ENCODE measurements around the gene NTN4. TPM values are rescaled to one million over a fixed set of nuclear protein-coding genes. Genes with fewer than 3 reads are reported as not detected.

The NTN4 gene
- total and polyA plus RNA-seq, 2 donors: 2.4 to 21.9 TPM

- DNase-seq (ENCODE audit: low read depth in 6 of 9, low spot score in 9 of 9): no peak
- WGBS: 84% methylated on average over 5 of the region's 5 CpGs
- H3K27ac ChIP-seq (ENCODE audit: low read depth in 1 of 2, low read length in 1 of 2): no peak overlapping the region
These were observed 143.8 kb downstream of the NTN4 start for GRCh38 chr12:95646781-95647190.

GRCh38 chr12:95643256-95643655 is 147.3 kb downstream of the NTN4 start:
- WGBS: 85% methylated on average over 4 of the region's 4 CpGs
- Histone ChIP-seq H3K9me3 (ENCODE audit: control insufficient read depth in 2 of 2, insufficient read depth in 1 of 2, low read length in 1 of 2) (no peaks in the 10 kb centered on the region), H3K27me3 (ENCODE audit: control insufficient read depth in 2 of 2, insufficient read depth in 1 of 2, low read length in 1 of 2) (peaks cover 0 to 2% of the 10 kb centered on the region in 2 donors)

More at GRCh38 chr12:95646781-95647190, 143.8 kb downstream of the NTN4 start:
- Histone ChIP-seq H3K27me3 (ENCODE audit: control insufficient read depth in 2 of 2, insufficient read depth in 1 of 2, low read length in 1 of 2) (peaks cover 0 to 2% of the 10 kb centered on the region in 2 donors), H3K9me3 (ENCODE audit: control insufficient read depth in 2 of 2, insufficient read depth in 1 of 2, low read length in 1 of 2) (no peaks in the 10 kb centered on the region), H3K36me3 (ENCODE audit: control insufficient read depth in 2 of 2, insufficient read depth in 2 of 2, low read length in 1 of 2) (no peaks in the 10 kb centered on the region), H3K4me1 (ENCODE audit: control insufficient read depth in 2 of 2, insufficient read depth in 2 of 2, low read length in 2 of 2) (no peaks in the 10 kb centered on the region), H3K4me3 (ENCODE audit: low read length in 2 of 2) (no peak overlapping the region)

GRCh38 chr12:95642583-95642982 is 148.0 kb downstream of the NTN4 start:
- H3K4me3 ChIP-seq (ENCODE audit: low read length in 2 of 2): no peak overlapping the region

More at GRCh38 chr12:95643256-95643655, 147.3 kb downstream of the NTN4 start:
- DNase-seq (ENCODE audit: low read depth in 6 of 9, low spot score in 9 of 9): no peak
- no peaks in the 10 kb centered on the region for H3K36me3 ChIP-seq (ENCODE audit: control insufficient read depth in 2 of 2, insufficient read depth in 2 of 2, low read length in 1 of 2)
- H3K27ac ChIP-seq (ENCODE audit: low read depth in 1 of 2, low read length in 1 of 2): no peak overlapping the region
- no peak overlapping the region for H3K4me3 ChIP-seq (ENCODE audit: low read length in 2 of 2)
- no peaks in the 10 kb centered on the region for H3K4me1 ChIP-seq (ENCODE audit: control insufficient read depth in 2 of 2, insufficient read depth in 2 of 2, low read length in 2 of 2)

GRCh38 chr12:95641299-95641952 is 149.1 kb downstream of the NTN4 start:
- Histone ChIP-seq H3K36me3 (ENCODE audit: control insufficient read depth in 2 of 2, insufficient read depth in 2 of 2, low read length in 1 of 2) (no peaks in the 10 kb centered on the region), H3K27me3 (ENCODE audit: control insufficient read depth in 2 of 2, insufficient read depth in 1 of 2, low read length in 1 of 2) (no peaks in the 10 kb centered on the region), H3K27ac (ENCODE audit: low read depth in 1 of 2, low read length in 1 of 2) (no peak overlapping the region), H3K4me3 (ENCODE audit: low read length in 2 of 2) (no peak overlapping the region), H3K9me3 (ENCODE audit: control insufficient read depth in 2 of 2, insufficient read depth in 1 of 2, low read length in 1 of 2) (no peaks in the 10 kb centered on the region), H3K4me1 (ENCODE audit: control insufficient read depth in 2 of 2, insufficient read depth in 2 of 2, low read length in 2 of 2) (no peaks in the 10 kb centered on the region)
- DNase-seq (ENCODE audit: low read depth in 6 of 9, low spot score in 9 of 9): no peak
- 74% methylated on average over 3 of the region's 3 CpGs for WGBS

More at GRCh38 chr12:95642583-95642982, 148.0 kb downstream of the NTN4 start:
- 81% methylated on average over 6 of the region's 6 CpGs for WGBS
- peaks cover 0 to 2% of the 10 kb centered on the region in 2 donors for H3K27me3 ChIP-seq (ENCODE audit: control insufficient read depth in 2 of 2, insufficient read depth in 1 of 2, low read length in 1 of 2)
- H3K27ac ChIP-seq (ENCODE audit: low read depth in 1 of 2, low read length in 1 of 2): no peak overlapping the region
- H3K36me3 ChIP-seq (ENCODE audit: control insufficient read depth in 2 of 2, insufficient read depth in 2 of 2, low read length in 1 of 2): no peaks in the 10 kb centered on the region
- DNase-seq (ENCODE audit: low read depth in 6 of 9, low spot score in 9 of 9): no peak
- H3K4me1 ChIP-seq (ENCODE audit: control insufficient read depth in 2 of 2, insufficient read depth in 2 of 2, low read length in 2 of 2): no peaks in the 10 kb centered on the region
- H3K9me3 ChIP-seq (ENCODE audit: control insufficient read depth in 2 of 2, insufficient read depth in 1 of 2, low read length in 1 of 2): no peaks in the 10 kb centered on the region

GRCh38 chr12:95640516-95640915 is 150.0 kb downstream of the NTN4 start:
- WGBS: 92% methylated on average over 3 of the region's 3 CpGs
- Histone ChIP-seq H3K4me1 (ENCODE audit: control insufficient read depth in 2 of 2, insufficient read depth in 2 of 2, low read length in 2 of 2) (no peaks in the 10 kb centered on the region), H3K27ac (ENCODE audit: low read depth in 1 of 2, low read length in 1 of 2) (no peak overlapping the region), H3K36me3 (ENCODE audit: control insufficient read depth in 2 of 2, insufficient read depth in 2 of 2, low read length in 1 of 2) (no peaks in the 10 kb centered on the region), H3K9me3 (ENCODE audit: control insufficient read depth in 2 of 2, insufficient read depth in 1 of 2, low read length in 1 of 2) (no peaks in the 10 kb centered on the region), H3K27me3 (ENCODE audit: control insufficient read depth in 2 of 2, insufficient read depth in 1 of 2, low read length in 1 of 2) (no peaks in the 10 kb centered on the region), H3K4me3 (ENCODE audit: low read length in 2 of 2) (no peak overlapping the region)
- no peak for DNase-seq (ENCODE audit: low read depth in 6 of 9, low spot score in 9 of 9)

GRCh38 chr12:95637471-95638155 is 153.0 kb downstream of the NTN4 start:
- no peaks in the 10 kb centered on the region for H3K27me3 ChIP-seq (ENCODE audit: control insufficient read depth in 2 of 2, insufficient read depth in 1 of 2, low read length in 1 of 2)
- no peaks in the 10 kb centered on the region for H3K9me3 ChIP-seq (ENCODE audit: control insufficient read depth in 2 of 2, insufficient read depth in 1 of 2, low read length in 1 of 2)
- WGBS: 76% methylated on average over 8 of the region's 8 CpGs
- DNase-seq (ENCODE audit: low read depth in 6 of 9, low spot score in 9 of 9): no peak
- no peak overlapping the region for H3K4me3 ChIP-seq (ENCODE audit: low read length in 2 of 2)
- no peak overlapping the region for H3K27ac ChIP-seq (ENCODE audit: low read depth in 1 of 2, low read length in 1 of 2)
- no peaks in the 10 kb centered on the region for H3K36me3 ChIP-seq (ENCODE audit: control insufficient read depth in 2 of 2, insufficient read depth in 2 of 2, low read length in 1 of 2)
- no peaks in the 10 kb centered on the region for H3K4me1 ChIP-seq (ENCODE audit: control insufficient read depth in 2 of 2, insufficient read depth in 2 of 2, low read length in 2 of 2)

GRCh38 chr12:95637010-95637409 is 153.6 kb downstream of the NTN4 start:
- Histone ChIP-seq H3K9me3 (ENCODE audit: control insufficient read depth in 2 of 2, insufficient read depth in 1 of 2, low read length in 1 of 2) (no peaks in the 10 kb centered on the region), H3K4me3 (ENCODE audit: low read length in 2 of 2) (no peak overlapping the region), H3K36me3 (ENCODE audit: control insufficient read depth in 2 of 2, insufficient read depth in 2 of 2, low read length in 1 of 2) (no peaks in the 10 kb centered on the region), H3K27me3 (ENCODE audit: control insufficient read depth in 2 of 2, insufficient read depth in 1 of 2, low read length in 1 of 2) (no peaks in the 10 kb centered on the region), H3K27ac (ENCODE audit: low read depth in 1 of 2, low read length in 1 of 2) (no peak overlapping the region), H3K4me1 (ENCODE audit: control insufficient read depth in 2 of 2, insufficient read depth in 2 of 2, low read length in 2 of 2) (no peaks in the 10 kb centered on the region)
- 92% methylated on average over 24 of the region's 24 CpGs for WGBS
- DNase-seq (ENCODE audit: low read depth in 6 of 9, low spot score in 9 of 9): no peak

- H3K27me3 ChIP-seq (ENCODE audit: control insufficient read depth in 2 of 2, insufficient read depth in 1 of 2, low read length in 1 of 2): no peaks in the 10 kb centered on the region
- 87% methylated on average over 9 of the region's 9 CpGs for WGBS
- H3K4me3 ChIP-seq (ENCODE audit: low read length in 2 of 2): no peak overlapping the region
- H3K27ac ChIP-seq (ENCODE audit: low read depth in 1 of 2, low read length in 1 of 2): no peak overlapping the region
- H3K4me1 ChIP-seq (ENCODE audit: control insufficient read depth in 2 of 2, insufficient read depth in 2 of 2, low read length in 2 of 2): no peaks in the 10 kb centered on the region
- H3K9me3 ChIP-seq (ENCODE audit: control insufficient read depth in 2 of 2, insufficient read depth in 1 of 2, low read length in 1 of 2): no peaks in the 10 kb centered on the region
- no peak for DNase-seq (ENCODE audit: low read depth in 6 of 9, low spot score in 9 of 9)
- H3K36me3 ChIP-seq (ENCODE audit: control insufficient read depth in 2 of 2, insufficient read depth in 2 of 2, low read length in 1 of 2): no peaks in the 10 kb centered on the region
These were observed 155.6 kb downstream of the NTN4 start for GRCh38 chr12:95634622-95635621.
